Sigmoid colon (tissue), 7 donors: ENCODE measurements around the gene PARP9. TPM values are rescaled to one million over a fixed set of nuclear protein-coding genes. Genes with fewer than 3 reads are reported as not detected.

ENCODE experiments used
- DNase-seq: peaks from one replicate; pipeline ENCODE4 v3.0.0-alpha.2; 2019
- H3K27ac ChIP-seq, 4 donors: fragments of 200-600 bp; sonication (generic); one replicate each; pipeline ENCODE4 v1.5.1; 2016 to 2019; ENCODE audit warnings: mild to moderate bottlenecking in 1 of 4
- H3K27me3 ChIP-seq, 3 donors: fragments of 200-600 bp; sonication (generic); one replicate each; pipeline ENCODE4 v1.5.1; 2019; ENCODE audit warnings: mild to moderate bottlenecking in 1 of 3
- H3K36me3 ChIP-seq, 4 donors: fragments of 200-600 bp; sonication (generic); one replicate each; pipeline ENCODE4 v1.5.1; 2016 to 2019
- H3K4me1 ChIP-seq, 4 donors: fragments of 200-600 bp; sonication (generic); one replicate each; pipeline ENCODE4 v1.5.1; 2017 to 2019
- H3K4me3 ChIP-seq, 4 donors: fragments of 200-600 bp; sonication (generic); one replicate each; pipeline ENCODE4 v1.5.1; 2017 to 2019; ENCODE audit warnings: mild to moderate bottlenecking in 2 of 4, moderate library complexity in 1 of 4
- H3K9me3 ChIP-seq, 4 donors: fragments of 200-600 bp in 3 of 4; sonication (generic) in 3 of 4; one replicate each; pipeline versions ENCODE4 v1.5.1 to v1.6.1; 2013 to 2019
- EP300 ChIP-seq, 4 donors: sonication (generic); formaldehyde crosslinking; IDR thresholded peaks; one replicate each; pipeline ENCODE4 v1.6.1; 2017; ENCODE audit warnings: antibody characterized with exemption in 4 of 4
- POLR2A ChIP-seq, 2 donors: fragments of 450-650 bp; IDR thresholded peaks; one replicate each; pipeline ENCODE4 v1.6.1; 2016; ENCODE audit warnings: antibody characterized with exemption in 2 of 2, mild to moderate bottlenecking in 2 of 2, moderate library complexity in 2 of 2
- POLR2AphosphoS5 ChIP-seq, 4 donors: sonication (generic); formaldehyde crosslinking; IDR thresholded peaks; one replicate each; pipeline ENCODE4 v1.6.1; 2017; ENCODE audit warnings: antibody characterized with exemption in 4 of 4
- WGBS, 2 donors: extraction: QIAGEN DNeasy Blood & Tissue Kit; methylation state at CpG; one replicate each; pipeline ENCODE4 v1.1.7; 2013; 5-methylcytosine and 5-hydroxymethylcytosine counted together
- intact Hi-C: fragments of 100-400 bp; cut with DNase I; formaldehyde crosslinking; loops from one replicate; pipeline ENCODE4 v1.15.1; 2023
- polyA plus RNA-seq, 3 donors: library from polyadenylated mRNA; stranded (reverse); fragments of 200-250 nt; gene quantifications; one replicate each; pipeline ENCODE4 v1.2.3, GENCODE V29; 2013
- small RNA-seq, 3 donors: library from RNA; depleted of rRNA; stranded (forward); fragments of <200 nt; gene quantifications; one replicate each; pipeline ENCODE3, GENCODE V24; 2016
- total RNA-seq, 4 donors: library from RNA; depleted of rRNA; stranded (reverse); fragments of >200 nt; gene quantifications; one replicate each; pipeline ENCODE4 v1.1.0, GENCODE V29; 2016
- TF ChIP-seq, protein P1 (sequence below), 4 experiments: fragments of 450-650 bp in 3 of 4; fragments of 200-600 bp in 1 of 4; IDR thresholded peaks; one replicate each; pipeline ENCODE4 v1.5.1; 2016 to 2019; ENCODE audit warnings: antibody characterized with exemption in 4 of 4, mild to moderate bottlenecking in 3 of 4, moderate library complexity in 2 of 4
- donor health status: healthy with polysubstance abuse.
- donor health status: Bipolar disorder and iron deficiency.
- donor health status: healthy.

The PARP9 gene
- total and polyA plus RNA-seq, 7 donors, result 20.4 to 48.4 (median 29.6) TPM

- Histone ChIP-seq H3K27me3 (no peaks in the 10 kb centered on the region), H3K4me3 (no peak overlapping the region), H3K36me3 (peaks cover 0 to 15% (median 1%) of the 10 kb centered on the region in 4 donors), H3K27ac (no peak overlapping the region), H3K9me3 (no peaks in the 10 kb centered on the region), H3K4me1 (peaks cover 0 to 3% (median 1%) of the 10 kb centered on the region in 4 donors)
- intact Hi-C loops, result no loop called here
- TF ChIP-seq, protein P1, sequence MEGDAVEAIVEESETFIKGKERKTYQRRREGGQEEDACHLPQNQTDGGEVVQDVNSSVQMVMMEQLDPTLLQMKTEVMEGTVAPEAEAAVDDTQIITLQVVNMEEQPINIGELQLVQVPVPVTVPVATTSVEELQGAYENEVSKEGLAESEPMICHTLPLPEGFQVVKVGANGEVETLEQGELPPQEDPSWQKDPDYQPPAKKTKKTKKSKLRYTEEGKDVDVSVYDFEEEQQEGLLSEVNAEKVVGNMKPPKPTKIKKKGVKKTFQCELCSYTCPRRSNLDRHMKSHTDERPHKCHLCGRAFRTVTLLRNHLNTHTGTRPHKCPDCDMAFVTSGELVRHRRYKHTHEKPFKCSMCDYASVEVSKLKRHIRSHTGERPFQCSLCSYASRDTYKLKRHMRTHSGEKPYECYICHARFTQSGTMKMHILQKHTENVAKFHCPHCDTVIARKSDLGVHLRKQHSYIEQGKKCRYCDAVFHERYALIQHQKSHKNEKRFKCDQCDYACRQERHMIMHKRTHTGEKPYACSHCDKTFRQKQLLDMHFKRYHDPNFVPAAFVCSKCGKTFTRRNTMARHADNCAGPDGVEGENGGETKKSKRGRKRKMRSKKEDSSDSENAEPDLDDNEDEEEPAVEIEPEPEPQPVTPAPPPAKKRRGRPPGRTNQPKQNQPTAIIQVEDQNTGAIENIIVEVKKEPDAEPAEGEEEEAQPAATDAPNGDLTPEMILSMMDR (IDR thresholded peaks at IDR 0.05), result no peak
- TF ChIP-seq POLR2AphosphoS5 (IDR thresholded peaks at IDR 0.05) (no peak), POLR2A (IDR thresholded peaks at IDR 0.05) (no peak), EP300 (IDR thresholded peaks at IDR 0.05) (no peak)
- no peak for DNase-seq
- WGBS, 2 donors, result 74 to 77% methylated on average over 7 of the region's 7 CpGs
Measured at GRCh38 chr3:122488262-122488973, 75.7 kb downstream of the PARP9 start.

DNA sequence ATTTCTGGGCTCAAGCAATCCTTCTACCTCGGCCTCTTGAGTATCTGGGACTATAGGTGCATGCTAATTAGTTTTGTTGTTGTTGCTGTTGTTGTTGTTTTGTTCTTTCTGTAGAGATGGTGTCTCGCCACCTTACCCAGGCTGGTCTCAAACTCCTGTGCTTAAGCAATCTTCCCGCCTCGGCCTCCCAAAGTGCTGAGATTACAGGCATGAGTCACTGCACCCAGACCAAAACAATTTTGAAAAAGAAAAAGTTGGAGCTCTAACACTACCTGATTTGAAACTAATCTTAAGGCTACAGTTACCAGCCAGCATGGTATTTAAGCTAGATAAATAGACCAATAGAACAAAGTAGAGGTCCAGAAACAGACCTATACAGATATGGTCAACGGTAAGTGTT is 79.1 kb downstream of the PARP9 start:
- H3K4me3 ChIP-seq, result no peak overlapping the region
- TF ChIP-seq, protein P1 (IDR thresholded peaks at IDR 0.05), result no peak
- TF ChIP-seq POLR2A (IDR thresholded peaks at IDR 0.05), result no peak
- no peak for TF ChIP-seq EP300 (IDR thresholded peaks at IDR 0.05)
- TF ChIP-seq POLR2AphosphoS5 (IDR thresholded peaks at IDR 0.05), result no peak
- H3K4me1 ChIP-seq, result peaks cover 0 to 20% (median 13%) of the 10 kb centered on the region in 4 donors
- 94% methylated on average over 5 of the region's 5 CpGs for WGBS, 2 donors
- H3K9me3 ChIP-seq, result no peaks in the 10 kb centered on the region
- intact Hi-C loops, result no loop called here
- no peaks in the 10 kb centered on the region for H3K27me3 ChIP-seq
- H3K27ac ChIP-seq, result no peak overlapping the region
- DNase-seq, result no peak
- no peaks in the 10 kb centered on the region for H3K36me3 ChIP-seq

DNA sequence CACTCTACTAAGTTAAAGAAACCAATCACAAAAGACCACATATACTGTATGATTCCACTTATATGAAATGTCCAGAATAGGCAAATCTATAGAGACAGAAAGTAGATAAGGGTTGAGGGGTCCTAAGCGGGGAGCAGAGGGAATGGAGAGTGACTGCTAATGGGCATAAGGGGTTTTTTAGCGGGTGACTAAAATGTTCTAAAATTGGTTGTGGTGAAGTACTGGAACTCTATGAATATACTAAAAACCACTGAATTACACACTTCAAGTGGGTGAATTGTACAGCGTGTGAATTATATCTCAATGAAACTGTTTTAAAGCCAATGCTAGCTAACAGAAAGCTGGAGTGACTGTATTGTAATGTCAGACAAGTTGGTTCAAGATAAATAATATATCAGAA is 82.7 kb downstream of the PARP9 start:
- TF ChIP-seq POLR2AphosphoS5 (IDR thresholded peaks at IDR 0.05) (no peak), POLR2A (IDR thresholded peaks at IDR 0.05) (no peak), EP300 (IDR thresholded peaks at IDR 0.05) (no peak)
- TF ChIP-seq, protein P1 (IDR thresholded peaks at IDR 0.05), result no peak
- no peaks in the 10 kb centered on the region for H3K36me3 ChIP-seq
- no peak overlapping the region for H3K27ac ChIP-seq
- H3K4me1 ChIP-seq, result peaks cover 0 to 22% (median 13%) of the 10 kb centered on the region in 4 donors
- H3K27me3 ChIP-seq, result no peaks in the 10 kb centered on the region
- no peaks in the 10 kb centered on the region for H3K9me3 ChIP-seq
- no peak overlapping the region for H3K4me3 ChIP-seq
- intact Hi-C loops, result no loop called here
- DNase-seq, result no peak
- 91 to 95% methylated on average over 3 of the region's 3 CpGs for WGBS, 2 donors

Small RNA genes lying within 50 kb of the gene (small RNA-seq; reads per million reads assigned to genes)
- 0 reads per million in 3 donors for gene AC096861.1

Other genes starting within 250 kb of the PARP9 start
- gene CSTA, start 239.1 kb downstream of the PARP9 start, total RNA-seq, result 1 to 10 TPM in 2 of 4 donors, not detected in 2; 1.9 to 3.6 TPM
- gene CSTA, start 239.1 kb downstream of the PARP9 start, polyA plus RNA-seq, result 10 to 100 TPM in 2 of 3 donors, 1 to 10 TPM in 1; 9.9 to 20.4 (median 11.0) TPM
- 10 to 100 TPM in 3 of 4 donors, 1 to 10 TPM in 1; 8.2 to 24.8 (median 17.2) TPM for gene MIX23, start 181.1 kb downstream of the PARP9 start, total RNA-seq
- 10 to 100 TPM; 43.2 to 49.2 (median 44.5) TPM for gene MIX23, start 181.1 kb downstream of the PARP9 start, polyA plus RNA-seq
- gene FAM162A, start 180.1 kb downstream of the PARP9 start, total RNA-seq, result 10 to 100 TPM; 37.1 to 56.6 (median 45.6) TPM
- gene FAM162A, start 180.1 kb downstream of the PARP9 start, polyA plus RNA-seq, result 100 to 1,000 TPM; 200 to 298 (median 277) TPM
- 1 to 10 TPM; 1.9 to 4.6 (median 2.7) TPM for gene WDR5B, start 148.2 kb downstream of the PARP9 start, total RNA-seq
- gene WDR5B, start 148.2 kb downstream of the PARP9 start, polyA plus RNA-seq, result 1 to 10 TPM; 1.2 to 3.2 (median 1.2) TPM
- gene KPNA1, start 49.4 kb downstream of the PARP9 start, total RNA-seq, result 10 to 100 TPM; 34.9 to 50.1 (median 40.3) TPM
- 10 to 100 TPM in 2 of 3 donors, 1 to 10 TPM in 1; 9.6 to 12.8 (median 11.1) TPM for gene KPNA1, start 49.4 kb downstream of the PARP9 start, polyA plus RNA-seq
- 10 to 100 TPM; 18.9 to 32.6 (median 25.0) TPM for gene DTX3L, start within 50 bp of the PARP9 start, total RNA-seq
- gene DTX3L, start within 50 bp of the PARP9 start, polyA plus RNA-seq, result 10 to 100 TPM in 2 of 3 donors, 1 to 10 TPM in 1; 9.6 to 33.2 (median 20.8) TPM
- 1 to 10 TPM; 1.1 to 3.9 (median 2.9) TPM for gene PARP15, start 13.3 kb upstream of the PARP9 start, total RNA-seq
- gene PARP15, start 13.3 kb upstream of the PARP9 start, polyA plus RNA-seq, result 10 to 100 TPM in 1 of 3 donors, 1 to 10 TPM in 1, not detected in 1; 1.2 to 16.8 TPM
- gene PARP14, start 116.5 kb upstream of the PARP9 start, total RNA-seq, result 10 to 100 TPM; 41.7 to 90.3 (median 53.4) TPM
- gene PARP14, start 116.5 kb upstream of the PARP9 start, polyA plus RNA-seq, result 10 to 100 TPM in 2 of 3 donors, 1 to 10 TPM in 1; 4.8 to 28.4 (median 10.2) TPM
- 10 to 100 TPM; 11.1 to 13.8 (median 12.6) TPM for gene HSPBAP1, start 229.5 kb upstream of the PARP9 start, total RNA-seq
- 1 to 10 TPM; 3.0 to 6.4 (median 3.0) TPM for gene HSPBAP1, start 229.5 kb upstream of the PARP9 start, polyA plus RNA-seq
- 10 to 100 TPM; 15.0 to 20.6 (median 17.6) TPM for gene SLC49A4, start 230.8 kb upstream of the PARP9 start, total RNA-seq
- gene SLC49A4, start 230.8 kb upstream of the PARP9 start, polyA plus RNA-seq, result 1 to 10 TPM; 3.0 to 7.2 (median 3.5) TPM